Suprapubic skin (tissue), 4 donors: ENCODE measurements around the gene PRKAG2.

Experiments
- EP300 ChIP-seq: sonication (generic); formaldehyde crosslinking; IDR thresholded peaks from one replicate; pipeline ENCODE4 v1.6.1; 2017; ENCODE audit warnings: antibody characterized with exemption
- POLR2A ChIP-seq, 2 donors: fragments of 450-650 bp; IDR thresholded peaks; one replicate each; pipeline ENCODE4 v1.6.1; 2017; ENCODE audit warnings: antibody characterized with exemption in 2 of 2, mild to moderate bottlenecking in 2 of 2, moderate library complexity in 2 of 2
- POLR2AphosphoS5 ChIP-seq, 3 donors: sonication (generic); formaldehyde crosslinking; IDR thresholded peaks; one replicate each; pipeline ENCODE4 v1.6.1; 2017; ENCODE audit warnings: antibody characterized with exemption in 3 of 3
- TF ChIP-seq, protein P1 (sequence below), 2 donors: fragments of 200-600 bp in 1 of 2; fragments of 450-650 bp in 1 of 2; sonication (generic) in 1 of 2; IDR thresholded peaks; one replicate each; pipeline ENCODE4 v1.5.1; 2016 to 2019; ENCODE audit warnings: antibody characterized with exemption in 2 of 2, mild to moderate bottlenecking in 1 of 2, moderate library complexity in 1 of 2

GRCh38 chr7:151676759-151677158 lies 200.2 kb downstream of the PRKAG2 start:
- TF ChIP-seq, protein P1, sequence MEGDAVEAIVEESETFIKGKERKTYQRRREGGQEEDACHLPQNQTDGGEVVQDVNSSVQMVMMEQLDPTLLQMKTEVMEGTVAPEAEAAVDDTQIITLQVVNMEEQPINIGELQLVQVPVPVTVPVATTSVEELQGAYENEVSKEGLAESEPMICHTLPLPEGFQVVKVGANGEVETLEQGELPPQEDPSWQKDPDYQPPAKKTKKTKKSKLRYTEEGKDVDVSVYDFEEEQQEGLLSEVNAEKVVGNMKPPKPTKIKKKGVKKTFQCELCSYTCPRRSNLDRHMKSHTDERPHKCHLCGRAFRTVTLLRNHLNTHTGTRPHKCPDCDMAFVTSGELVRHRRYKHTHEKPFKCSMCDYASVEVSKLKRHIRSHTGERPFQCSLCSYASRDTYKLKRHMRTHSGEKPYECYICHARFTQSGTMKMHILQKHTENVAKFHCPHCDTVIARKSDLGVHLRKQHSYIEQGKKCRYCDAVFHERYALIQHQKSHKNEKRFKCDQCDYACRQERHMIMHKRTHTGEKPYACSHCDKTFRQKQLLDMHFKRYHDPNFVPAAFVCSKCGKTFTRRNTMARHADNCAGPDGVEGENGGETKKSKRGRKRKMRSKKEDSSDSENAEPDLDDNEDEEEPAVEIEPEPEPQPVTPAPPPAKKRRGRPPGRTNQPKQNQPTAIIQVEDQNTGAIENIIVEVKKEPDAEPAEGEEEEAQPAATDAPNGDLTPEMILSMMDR (IDR thresholded peaks at IDR 0.05), result no peak
- no peak for TF ChIP-seq EP300
- no peak for TF ChIP-seq POLR2A (IDR thresholded peaks at IDR 0.05)
- TF ChIP-seq POLR2AphosphoS5 (IDR thresholded peaks at IDR 0.05), result no peak
